ENCODE results near the gene RANBP9.

Gene RANBP9

DNA sequence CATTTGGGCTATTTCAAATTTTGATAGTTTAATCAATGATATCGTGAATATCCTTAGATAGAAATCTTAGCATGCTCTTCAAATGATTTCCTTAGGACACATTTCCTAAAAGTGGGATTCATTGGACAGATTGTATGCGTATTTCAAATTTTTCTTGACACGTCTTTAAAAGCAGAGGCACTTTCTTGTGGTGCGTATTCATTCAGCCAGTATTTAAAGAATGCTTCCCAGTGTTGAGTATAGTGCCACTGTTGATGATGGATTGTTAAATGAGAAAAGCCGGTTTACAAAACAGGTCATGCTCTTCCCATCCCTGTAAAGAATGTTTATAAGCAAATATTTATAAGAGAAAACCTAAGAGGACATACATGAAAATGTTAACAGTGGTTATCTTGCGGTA lies 111.6 kb downstream of the RANBP9 start:
- Histone ChIP-seq H3K4me2 (ENCODE audit: low read length) (no peak overlapping the region), H3K9me2 (replicated peaks; ENCODE audit: control insufficient read depth, low read length) (no peaks in the 10 kb centered on the region), H3K36me3 (ENCODE audit: control insufficient read depth, low read length) (peaks cover 11% of the 10 kb centered on the region), H4K20me1 (ENCODE audit: control insufficient read depth, insufficient read depth, low read depth, low read length) (no peaks in the 10 kb centered on the region), H3K27me3 (ENCODE audit: control insufficient read depth, low read length) (no peaks in the 10 kb centered on the region), H3K4me3 (ENCODE audit: low read length) (no peak overlapping the region), H3K9me3 (ENCODE audit: control insufficient read depth, insufficient read depth, low read length) (no peaks in the 10 kb centered on the region), H3K79me2 (ENCODE audit: control insufficient read depth, low read length) (no peaks in the 10 kb centered on the region), H3F3A (ENCODE audit: control insufficient read depth, insufficient read depth) (no peaks in the 10 kb centered on the region), H3K4me1 (ENCODE audit: control insufficient read depth, low read length) (no peaks in the 10 kb centered on the region), H3K27ac (ENCODE audit: low read depth, low read length) (no peak overlapping the region)
- TF ChIP-seq EZH2phosphoT487 (IDR thresholded peaks at IDR 0.05; ENCODE audit: borderline replicate concordance, low read length): no peak
- TF ChIP-seq, protein P1, sequence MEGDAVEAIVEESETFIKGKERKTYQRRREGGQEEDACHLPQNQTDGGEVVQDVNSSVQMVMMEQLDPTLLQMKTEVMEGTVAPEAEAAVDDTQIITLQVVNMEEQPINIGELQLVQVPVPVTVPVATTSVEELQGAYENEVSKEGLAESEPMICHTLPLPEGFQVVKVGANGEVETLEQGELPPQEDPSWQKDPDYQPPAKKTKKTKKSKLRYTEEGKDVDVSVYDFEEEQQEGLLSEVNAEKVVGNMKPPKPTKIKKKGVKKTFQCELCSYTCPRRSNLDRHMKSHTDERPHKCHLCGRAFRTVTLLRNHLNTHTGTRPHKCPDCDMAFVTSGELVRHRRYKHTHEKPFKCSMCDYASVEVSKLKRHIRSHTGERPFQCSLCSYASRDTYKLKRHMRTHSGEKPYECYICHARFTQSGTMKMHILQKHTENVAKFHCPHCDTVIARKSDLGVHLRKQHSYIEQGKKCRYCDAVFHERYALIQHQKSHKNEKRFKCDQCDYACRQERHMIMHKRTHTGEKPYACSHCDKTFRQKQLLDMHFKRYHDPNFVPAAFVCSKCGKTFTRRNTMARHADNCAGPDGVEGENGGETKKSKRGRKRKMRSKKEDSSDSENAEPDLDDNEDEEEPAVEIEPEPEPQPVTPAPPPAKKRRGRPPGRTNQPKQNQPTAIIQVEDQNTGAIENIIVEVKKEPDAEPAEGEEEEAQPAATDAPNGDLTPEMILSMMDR (IDR thresholded peaks at IDR 0.05; ENCODE audit: low read depth, low read length, poor library complexity, severe bottlenecking): no peak

DNA sequence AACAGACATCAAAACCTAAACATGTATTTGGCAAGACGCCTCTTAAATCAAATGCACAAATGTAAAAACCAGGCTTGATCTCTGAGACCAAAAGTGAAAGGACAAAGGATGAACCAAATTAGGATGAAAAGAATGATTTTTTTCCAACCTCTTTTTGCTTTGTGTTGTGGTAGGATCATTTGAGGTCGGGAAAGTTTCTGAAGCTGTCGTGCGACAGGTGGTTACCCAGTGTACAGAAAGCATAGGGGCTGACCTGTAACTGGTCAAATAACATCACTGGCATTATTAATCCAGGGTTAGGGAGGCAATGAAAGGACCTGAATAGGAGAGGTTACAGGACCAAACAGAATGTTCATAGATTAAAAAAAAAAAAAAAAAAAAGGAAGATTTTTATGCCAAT lies 114.6 kb downstream of the RANBP9 start:
- H3K4me2 ChIP-seq (ENCODE audit: low read length): no peak overlapping the region
- no peaks in the 10 kb centered on the region for H4K20me1 ChIP-seq (ENCODE audit: control insufficient read depth, insufficient read depth, low read depth, low read length)
- H3K27me3 ChIP-seq (ENCODE audit: control insufficient read depth, low read length): no peaks in the 10 kb centered on the region
- H3K9me2 ChIP-seq (replicated peaks; ENCODE audit: control insufficient read depth, low read length): no peaks in the 10 kb centered on the region
- H3F3A ChIP-seq (ENCODE audit: control insufficient read depth, insufficient read depth): no peaks in the 10 kb centered on the region
- no peaks in the 10 kb centered on the region for H3K4me1 ChIP-seq (ENCODE audit: control insufficient read depth, low read length)
- H3K36me3 ChIP-seq (ENCODE audit: control insufficient read depth, low read length): peaks cover 18% of the 10 kb centered on the region
- no peaks in the 10 kb centered on the region for H3K9me3 ChIP-seq (ENCODE audit: control insufficient read depth, insufficient read depth, low read length)
- no peaks in the 10 kb centered on the region for H3K79me2 ChIP-seq (ENCODE audit: control insufficient read depth, low read length)
- TF ChIP-seq EZH2phosphoT487 (IDR thresholded peaks at IDR 0.05; ENCODE audit: borderline replicate concordance, low read length): no peak
- TF ChIP-seq, protein P1 (IDR thresholded peaks at IDR 0.05; ENCODE audit: low read depth, low read length, poor library complexity, severe bottlenecking): no peak
- no peak overlapping the region for H3K4me3 ChIP-seq (ENCODE audit: low read length)
- H3K27ac ChIP-seq (ENCODE audit: low read depth, low read length): no peak overlapping the region

DNA sequence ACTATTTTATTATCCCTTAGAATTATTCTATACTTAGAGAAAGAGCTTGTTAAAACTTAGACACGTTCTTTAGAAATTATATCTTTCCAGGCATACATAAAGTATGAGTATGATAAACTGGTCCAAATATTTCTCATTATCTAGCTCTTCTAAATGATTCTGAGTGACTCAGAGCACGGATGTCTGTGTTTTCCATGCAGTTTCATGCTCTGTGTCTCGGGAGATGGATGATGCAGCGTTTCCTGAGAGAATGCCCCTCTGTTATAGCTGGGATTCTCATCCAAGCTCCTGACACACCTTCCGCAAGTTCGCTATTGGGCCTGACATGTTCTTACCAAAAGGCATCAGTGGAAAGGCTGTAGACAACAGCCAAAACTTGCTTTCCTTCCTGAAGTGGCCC lies 117.9 kb downstream of the RANBP9 start:
- H3F3A ChIP-seq (ENCODE audit: control insufficient read depth, insufficient read depth): no peaks in the 10 kb centered on the region
- peaks cover 18% of the 10 kb centered on the region for H3K36me3 ChIP-seq (ENCODE audit: control insufficient read depth, low read length)
- no peak for TF ChIP-seq EZH2phosphoT487 (IDR thresholded peaks at IDR 0.05; ENCODE audit: borderline replicate concordance, low read length)
- TF ChIP-seq, protein P1 (IDR thresholded peaks at IDR 0.05; ENCODE audit: low read depth, low read length, poor library complexity, severe bottlenecking): no peak
- H3K4me3 ChIP-seq (ENCODE audit: low read length): no peak overlapping the region
- H3K9me2 ChIP-seq (replicated peaks; ENCODE audit: control insufficient read depth, low read length): no peaks in the 10 kb centered on the region
- no peaks in the 10 kb centered on the region for H3K27me3 ChIP-seq (ENCODE audit: control insufficient read depth, low read length)
- no peak overlapping the region for H3K27ac ChIP-seq (ENCODE audit: low read depth, low read length)
- H3K79me2 ChIP-seq (ENCODE audit: control insufficient read depth, low read length): no peaks in the 10 kb centered on the region
- H3K4me2 ChIP-seq (ENCODE audit: low read length): no peak overlapping the region
- H3K9me3 ChIP-seq (ENCODE audit: control insufficient read depth, insufficient read depth, low read length): no peaks in the 10 kb centered on the region
- H3K4me1 ChIP-seq (ENCODE audit: control insufficient read depth, low read length): no peaks in the 10 kb centered on the region
- no peaks in the 10 kb centered on the region for H4K20me1 ChIP-seq (ENCODE audit: control insufficient read depth, insufficient read depth, low read depth, low read length)

DNA sequence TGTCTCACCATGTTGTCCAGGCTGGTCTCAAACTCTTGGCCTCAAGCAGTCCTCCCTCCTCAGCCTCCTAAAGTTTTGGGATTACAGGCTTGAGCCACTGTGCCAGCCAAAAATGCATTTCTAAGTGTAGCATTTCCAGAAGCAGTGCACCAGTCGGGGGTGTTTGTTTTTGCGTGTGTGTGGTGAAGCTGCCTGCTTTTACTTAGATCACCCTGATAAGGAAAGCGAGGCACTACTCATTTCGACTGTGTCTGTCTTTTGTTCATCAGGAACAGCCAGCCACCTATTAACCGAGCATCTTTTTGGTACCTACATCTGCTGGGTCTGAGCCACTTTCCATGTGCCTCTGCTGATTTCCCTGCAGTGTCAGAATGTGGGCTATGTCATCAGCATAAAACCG lies 118.5 kb downstream of the RANBP9 start:
- H3K27me3 ChIP-seq (ENCODE audit: control insufficient read depth, low read length): no peaks in the 10 kb centered on the region
- no peak overlapping the region for H3K27ac ChIP-seq (ENCODE audit: low read depth, low read length)
- TF ChIP-seq EZH2phosphoT487 (IDR thresholded peaks at IDR 0.05; ENCODE audit: borderline replicate concordance, low read length): no peak
- TF ChIP-seq, protein P1 (IDR thresholded peaks at IDR 0.05; ENCODE audit: low read depth, low read length, poor library complexity, severe bottlenecking): no peak
- peaks cover 19% of the 10 kb centered on the region for H3K36me3 ChIP-seq (ENCODE audit: control insufficient read depth, low read length)
- no peaks in the 10 kb centered on the region for H3K9me3 ChIP-seq (ENCODE audit: control insufficient read depth, insufficient read depth, low read length)
- no peaks in the 10 kb centered on the region for H4K20me1 ChIP-seq (ENCODE audit: control insufficient read depth, insufficient read depth, low read depth, low read length)
- no peaks in the 10 kb centered on the region for H3K9me2 ChIP-seq (replicated peaks; ENCODE audit: control insufficient read depth, low read length)
- H3K4me1 ChIP-seq (ENCODE audit: control insufficient read depth, low read length): no peaks in the 10 kb centered on the region
- no peaks in the 10 kb centered on the region for H3F3A ChIP-seq (ENCODE audit: control insufficient read depth, insufficient read depth)
- no peaks in the 10 kb centered on the region for H3K79me2 ChIP-seq (ENCODE audit: control insufficient read depth, low read length)
- no peak overlapping the region for H3K4me2 ChIP-seq (ENCODE audit: low read length)
- H3K4me3 ChIP-seq (ENCODE audit: low read length): no peak overlapping the region

Measured in DOHH2 (cell line).